Dermis microvascular lymphatic vessel endothelial cell (primary cell): ENCODE measurements around the gene TUBA1B. TPM values are rescaled to one million over a fixed set of nuclear protein-coding genes. Genes with fewer than 3 reads are reported as not detected.
A peak's percentile ranks its signal among the peaks of the same experiment; 100 is the strongest.

Source experiments
- DNase-seq, 2 donors: peaks; one replicate each; pipeline versions ENCODE4 v3.0.0 to v3.0.0-alpha.2; 2010; ENCODE audit warnings: low read depth in 2 of 2
- total RNA-seq: library from RNA; depleted of rRNA; stranded (reverse); fragments of >200 nt; gene quantifications from 2 replicates; pipeline ENCODE4 v1.2.1, GENCODE V29; 2014

TUBA1B gene
- total RNA-seq, 1 donor from 2014 or later, result 1,463 TPM

DNA sequence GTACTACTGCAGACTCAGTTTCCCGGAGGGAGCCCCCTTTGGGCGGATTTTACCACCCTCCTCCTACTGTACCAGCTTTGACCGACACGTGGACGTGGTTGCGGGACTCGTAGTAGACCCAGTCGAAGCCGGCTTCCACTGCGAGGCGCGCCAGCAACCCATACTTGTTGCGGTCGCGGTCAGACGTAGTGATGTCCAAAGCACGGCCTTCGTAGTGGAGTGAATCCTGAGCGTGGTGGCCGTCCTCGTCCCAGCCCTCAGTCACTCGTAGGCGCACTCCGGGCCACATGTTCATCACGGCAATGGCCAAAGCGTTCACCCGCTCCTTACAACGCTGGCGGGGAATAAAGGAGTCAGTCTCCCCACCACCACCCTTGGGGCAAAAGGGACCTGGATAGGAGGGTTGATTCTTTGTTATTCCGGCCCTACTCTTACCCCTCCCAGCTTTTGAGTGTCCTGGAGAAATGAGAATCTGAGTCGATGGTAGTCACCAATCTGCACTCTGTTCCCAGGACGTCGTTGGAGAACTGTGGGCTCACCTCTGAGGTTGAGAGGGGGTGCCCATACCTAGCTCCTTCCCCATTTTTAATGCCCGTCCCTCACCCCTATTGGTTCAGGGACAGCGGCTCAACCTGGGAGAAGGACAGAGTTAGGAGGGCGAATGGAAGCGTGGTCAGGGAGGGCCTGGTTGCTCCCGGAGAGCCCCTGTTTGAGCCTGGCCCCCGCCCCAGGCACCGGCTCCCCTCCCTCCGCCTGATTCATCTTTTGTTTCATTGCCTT is 39.9 kb downstream of the TUBA1B start:
- DNase-seq, result no peak

GRCh38 chr12:49089821-49090773 is 41.1 kb downstream of the TUBA1B start:
- DNase-seq, result peak in 1 of 2 donors; percentile 57

- DNase-seq, result no peak
Measured at GRCh38 chr12:49088932-49089330, 42.3 kb downstream of the TUBA1B start.

GRCh38 chr12:49088150-49088931 is 42.9 kb downstream of the TUBA1B start:
- peak; percentile 66 to 87 for DNase-seq

DNA sequence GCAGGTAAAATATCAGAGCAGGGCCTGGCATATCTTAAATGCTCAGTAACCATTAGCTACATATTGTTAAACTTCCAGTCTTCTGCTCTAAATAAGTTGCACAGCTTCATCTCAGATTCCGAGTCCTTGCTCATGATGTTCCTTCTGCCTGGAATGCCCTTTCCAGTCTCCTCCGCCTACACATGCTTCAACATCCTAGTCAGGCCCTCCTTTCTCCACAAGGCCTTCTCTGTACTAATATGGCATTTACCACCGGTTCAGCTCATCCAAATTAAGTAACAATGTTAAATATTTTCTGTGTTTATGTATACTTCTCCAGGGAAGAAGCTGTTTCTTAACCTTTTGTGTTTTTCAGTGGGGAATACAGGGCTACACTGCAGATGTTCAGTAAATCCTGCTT is 45.1 kb downstream of the TUBA1B start:
- no peak for DNase-seq

GRCh38 chr12:49084438-49084837 is 46.8 kb downstream of the TUBA1B start:
- DNase-seq, result no peak

- no peak for DNase-seq
Measured at GRCh38 chr12:49079793-49080192, 51.4 kb downstream of the TUBA1B start.

Other genes starting within 250 kb of the TUBA1B start
- gene FKBP11, start 205.9 kb downstream of the TUBA1B start, total RNA-seq, result 9.9 and 12.3 TPM in 2 replicates
- 40.7 and 50.4 TPM in 2 replicates for gene ARF3, start 173.9 kb downstream of the TUBA1B start, total RNA-seq
- gene WNT10B, start 159.7 kb downstream of the TUBA1B start, total RNA-seq, result 0.13 TPM in 2 replicates
- gene WNT1, start 153.1 kb downstream of the TUBA1B start, total RNA-seq, result not detected in 2 replicates
- under 0.01 and 0.13 TPM in 2 replicates for gene DDN, start 132.0 kb downstream of the TUBA1B start, total RNA-seq
- 37.4 and 44.5 TPM in 2 replicates for gene PRKAG1, start 112.6 kb downstream of the TUBA1B start, total RNA-seq
- gene KMT2D, start 70.6 kb downstream of the TUBA1B start, total RNA-seq, result 20.0 and 34.0 TPM in 2 replicates
- gene RHEBL1, start 61.4 kb downstream of the TUBA1B start, total RNA-seq, result 1.9 and 2.2 TPM in 2 replicates
- 0.25 and 0.39 TPM in 2 replicates for gene DHH, start 36.6 kb downstream of the TUBA1B start, total RNA-seq
- 79.7 and 97.0 TPM in 2 replicates for gene LMBR1L, start 20.5 kb downstream of the TUBA1B start, total RNA-seq
- gene TUBA1A, start 57.7 kb upstream of the TUBA1B start, total RNA-seq, result 771 and 815 TPM in 2 replicates
- gene TUBA1C, start 133.7 kb upstream of the TUBA1B start, total RNA-seq, result 174 and 194 TPM in 2 replicates
- gene PRPH, start 163.8 kb upstream of the TUBA1B start, total RNA-seq, result not detected in 2 replicates
- gene TROAP, start 191.9 kb upstream of the TUBA1B start, total RNA-seq, result 5.1 and 9.6 TPM in 2 replicates
- gene C1QL4, start 205.8 kb upstream of the TUBA1B start, total RNA-seq, result not detected in 2 replicates
- gene DNAJC22, start 215.5 kb upstream of the TUBA1B start, total RNA-seq, result 0.51 and 1.9 TPM in 2 replicates
- gene SPATS2, start 236.1 kb upstream of the TUBA1B start, total RNA-seq, result 15.0 and 16.8 TPM in 2 replicates